GM13977 (cell line): ENCODE measurements around the gene COL21A1.

Source experiments
- DNase-seq: peaks from one replicate; pipeline ENCODE4 v3.0.0; 2012; ENCODE audit warnings: low spot score
- CTCF ChIP-seq: IDR thresholded peaks from 2 replicates; pipeline ENCODE4 v1.5.1; 2012; ENCODE audit warnings: mild to moderate bottlenecking, control low read depth; ENCODE audit not compliant: insufficient read depth; ENCODE audit errors: extremely low read depth, missing control alignments
- in situ Hi-C: fragments of 300-500 bp; cut with MboI; formaldehyde crosslinking; loops from one replicate; pipeline ENCODE4 v1.12.0; 2022; ENCODE audit warnings: low sequenced_read_pairs, low pct_unique_long_range_greater_than_20kb, mixed read lengths, inconsistent platforms; ENCODE audit not compliant: unreplicated experiment

The COL21A1 gene

GRCh38 chr6:56214041-56214702 lies 33.2 kb downstream of the COL21A1 start:
- in situ Hi-C loops = no loop called here
- no peak for TF ChIP-seq CTCF
- DNase-seq = no peak

GRCh38 chr6:56211724-56212123 lies 35.7 kb downstream of the COL21A1 start:
- no peak for TF ChIP-seq CTCF
- no peak for DNase-seq
- in situ Hi-C loops = no loop called here

GRCh38 chr6:56204134-56204533 lies 43.2 kb downstream of the COL21A1 start:
- no peak for TF ChIP-seq CTCF
- in situ Hi-C loops = no loop called here
- no peak for DNase-seq

GRCh38 chr6:56199956-56200355 lies 47.4 kb downstream of the COL21A1 start:
- no peak for TF ChIP-seq CTCF
- in situ Hi-C loops = no loop called here
- DNase-seq = no peak

GRCh38 chr6:56193846-56194245 lies 53.5 kb downstream of the COL21A1 start:
- in situ Hi-C loops = no loop called here
- no peak for TF ChIP-seq CTCF
- no peak for DNase-seq

- no peak for DNase-seq
- TF ChIP-seq CTCF = no peak
- in situ Hi-C loops = no loop called here
Measured at GRCh38 chr6:56188429-56188828, 59.0 kb downstream of the COL21A1 start.
